HG03064 (cell line): ENCODE measurements around the gene SGTA.
"Not testable (repeated sequence)": the region's sequence is repeated elsewhere in the genome, so short reads cannot be mapped to it uniquely, and the experiment has no call there.

Source experiments
- ATAC-seq: cut with Tn5 transposase; IDR thresholded peaks from one replicate; pipeline ENCODE4 v1.9.1; 2021; ENCODE audit warnings: low read depth; ENCODE audit not compliant: unreplicated experiment

SGTA gene, protein sequence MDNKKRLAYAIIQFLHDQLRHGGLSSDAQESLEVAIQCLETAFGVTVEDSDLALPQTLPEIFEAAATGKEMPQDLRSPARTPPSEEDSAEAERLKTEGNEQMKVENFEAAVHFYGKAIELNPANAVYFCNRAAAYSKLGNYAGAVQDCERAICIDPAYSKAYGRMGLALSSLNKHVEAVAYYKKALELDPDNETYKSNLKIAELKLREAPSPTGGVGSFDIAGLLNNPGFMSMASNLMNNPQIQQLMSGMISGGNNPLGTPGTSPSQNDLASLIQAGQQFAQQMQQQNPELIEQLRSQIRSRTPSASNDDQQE

GRCh38 chr19:2782936-2783780, at the start of gene SGTA:
Gene SGTA, minus strand, starts transcription at chr19:2783273. Its CDS starts 14,205 bp downstream, at chr19:2769068.
- peak; percentile 72 for ATAC-seq

- no peak for ATAC-seq
Measured at GRCh38 chr19:2827840-2828489, 44.9 kb upstream of the SGTA start.

DNA sequence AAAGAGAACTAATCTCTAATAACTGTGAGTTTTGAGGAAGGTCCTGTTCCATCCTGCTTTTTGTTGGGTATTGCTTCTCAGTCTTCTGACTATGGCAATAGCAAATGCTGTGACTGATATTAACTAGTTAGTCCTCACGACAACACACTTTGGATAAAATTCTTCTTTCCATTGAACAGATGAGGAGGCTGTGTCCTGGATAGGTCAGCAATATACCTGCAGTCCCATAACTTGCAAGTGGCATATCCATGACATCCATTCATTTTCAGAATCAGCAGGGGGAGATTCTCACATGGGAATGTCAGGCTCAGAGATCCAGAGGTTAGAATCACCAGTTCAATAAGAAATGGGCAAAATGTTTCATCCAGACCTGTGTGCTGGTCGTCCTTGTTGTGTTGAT, 43.9 kb upstream of the SGTA start:
- no peak for ATAC-seq

DNA sequence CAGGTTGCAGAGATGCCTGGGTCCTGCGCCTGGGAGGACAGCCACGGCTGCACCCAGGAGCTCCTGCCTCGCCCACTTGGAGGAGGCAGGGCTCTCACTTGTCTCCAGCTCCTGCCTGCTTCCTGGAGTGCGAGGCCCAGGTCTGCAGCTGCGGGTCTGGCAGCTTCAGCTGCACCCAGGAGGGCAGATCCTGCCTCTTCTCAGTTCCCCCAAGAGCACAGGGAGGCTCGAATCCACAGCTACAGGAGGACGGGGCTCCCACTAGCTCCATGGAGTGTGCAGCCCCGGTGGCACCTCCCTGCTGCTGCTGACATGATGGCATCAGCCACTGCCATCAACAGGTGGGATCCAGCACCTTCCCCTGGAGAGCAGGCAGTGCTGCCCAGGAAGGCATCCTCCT, 41.1 kb upstream of the SGTA start:
- no peak for ATAC-seq

- ATAC-seq: no peak
Measured at GRCh38 chr19:2823646-2824045, 40.6 kb upstream of the SGTA start.

DNA sequence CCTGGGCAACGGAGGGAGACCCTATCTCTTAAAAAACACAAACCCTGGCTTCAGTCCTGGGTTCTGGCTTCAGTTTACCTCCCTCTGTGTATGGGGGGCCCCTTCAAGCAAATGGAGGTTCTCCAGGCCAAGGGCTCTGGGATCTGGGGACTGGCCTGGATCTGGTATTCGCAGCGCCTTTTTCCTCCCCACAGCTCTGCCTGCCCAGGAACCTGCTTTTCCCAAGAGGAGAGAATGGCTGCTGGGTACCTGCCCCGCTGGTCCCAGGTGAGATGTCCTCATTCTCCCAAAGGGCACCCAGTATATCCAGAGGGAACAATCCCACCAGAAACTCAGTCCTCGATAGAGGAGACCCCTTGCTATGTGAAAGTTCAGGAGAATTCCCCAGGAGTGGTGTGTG, 39.8 kb upstream of the SGTA start:
- no peak for ATAC-seq

DNA sequence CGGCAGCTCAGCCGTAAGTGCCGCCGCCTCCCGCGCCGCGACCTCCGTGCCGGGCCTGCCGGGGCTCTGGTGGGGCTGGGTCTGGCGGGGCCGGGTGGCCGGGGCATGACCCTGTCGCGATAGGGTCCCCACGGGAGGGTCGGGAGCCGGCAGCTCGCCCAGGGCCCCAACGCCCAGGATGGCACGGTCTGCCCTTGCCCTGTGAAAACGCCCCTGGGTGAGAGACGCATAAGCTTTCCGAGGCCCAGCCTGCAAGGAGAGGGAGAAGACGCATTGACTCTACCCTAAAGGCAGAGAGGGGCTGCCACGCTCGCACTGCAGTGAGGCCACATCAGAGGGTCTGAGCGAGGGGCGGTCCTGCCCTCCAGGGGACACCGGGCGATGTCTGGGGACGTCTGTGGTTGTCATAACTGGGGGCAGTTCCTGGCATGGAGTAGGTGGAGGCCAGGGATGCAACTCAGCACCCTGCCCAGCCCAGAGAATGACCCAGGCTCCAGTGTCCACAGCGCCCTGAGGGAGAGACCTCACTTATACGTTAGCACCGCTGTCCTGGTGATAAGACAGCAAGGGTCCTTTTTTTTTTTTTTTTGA, 37.1 kb upstream of the SGTA start:
- ATAC-seq: no peak

DNA sequence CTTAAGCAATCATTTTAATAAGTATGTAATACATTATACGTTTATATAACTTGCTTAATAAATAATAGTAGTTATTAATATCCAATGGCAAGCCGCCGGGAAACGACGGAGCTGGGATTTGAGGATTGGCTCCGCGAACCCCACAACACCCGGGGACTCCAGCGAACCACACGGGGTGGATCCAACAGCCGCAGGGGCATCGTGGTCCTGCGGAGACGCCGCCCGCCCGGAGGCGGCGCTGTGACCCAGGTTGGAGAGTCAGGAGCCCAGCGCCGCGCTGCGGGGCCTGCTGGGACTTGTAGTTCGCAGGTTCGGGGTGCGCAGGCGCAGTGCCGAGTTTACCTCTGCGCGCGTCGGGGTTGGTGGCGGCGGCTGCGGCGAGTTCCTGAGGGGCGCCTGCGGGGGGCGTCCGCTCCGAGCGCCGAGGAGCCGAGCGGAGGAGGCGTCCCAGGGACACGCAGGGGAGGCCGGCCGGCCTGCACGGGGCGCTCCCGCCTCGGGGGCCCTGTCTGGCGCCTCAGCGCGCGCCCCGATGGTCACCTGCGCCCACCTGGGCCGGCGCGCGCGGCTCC, 36.6 kb upstream of the SGTA start, which contains the start of gene ZNF554:
Gene ZNF554 (plus strand): TSS at position 329 of the 572 bp plus-strand sequence. CDS start 204 bp downstream, at position 533.
- no peak for ATAC-seq

- not testable (repeated sequence) for ATAC-seq
Measured at GRCh38 chr19:2817237-2817829, 34.3 kb upstream of the SGTA start.

GRCh38 chr19:2816641-2817040, 33.6 kb upstream of the SGTA start:
- no peak for ATAC-seq

GRCh38 chr19:2815923-2816322, 32.9 kb upstream of the SGTA start:
- no peak for ATAC-seq

GRCh38 chr19:2815191-2815614, 32.1 kb upstream of the SGTA start:
- no peak for ATAC-seq

DNA sequence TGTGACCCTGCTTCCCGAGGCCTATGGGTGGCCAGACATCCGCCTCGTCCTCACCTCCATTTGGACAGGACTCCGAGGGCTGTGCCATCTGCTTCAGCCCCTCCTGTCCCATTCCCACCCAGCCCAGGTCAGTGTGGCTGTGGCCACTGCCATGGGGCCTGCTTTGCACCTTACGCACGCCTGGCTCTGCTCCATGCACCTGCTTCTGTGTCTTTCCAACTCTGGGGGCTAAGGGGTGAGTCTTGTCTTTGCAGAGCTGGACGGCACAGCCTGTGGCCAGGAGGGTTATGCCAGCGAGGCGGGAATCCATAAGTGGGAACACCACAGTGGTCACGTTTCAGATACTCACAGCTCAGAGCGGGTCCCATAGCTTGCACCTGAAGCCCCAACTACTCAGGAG, 31.4 kb upstream of the SGTA start:
- no peak for ATAC-seq

- ATAC-seq: no peak
Measured at GRCh38 chr19:2813235-2814160, 30.4 kb upstream of the SGTA start.

DNA sequence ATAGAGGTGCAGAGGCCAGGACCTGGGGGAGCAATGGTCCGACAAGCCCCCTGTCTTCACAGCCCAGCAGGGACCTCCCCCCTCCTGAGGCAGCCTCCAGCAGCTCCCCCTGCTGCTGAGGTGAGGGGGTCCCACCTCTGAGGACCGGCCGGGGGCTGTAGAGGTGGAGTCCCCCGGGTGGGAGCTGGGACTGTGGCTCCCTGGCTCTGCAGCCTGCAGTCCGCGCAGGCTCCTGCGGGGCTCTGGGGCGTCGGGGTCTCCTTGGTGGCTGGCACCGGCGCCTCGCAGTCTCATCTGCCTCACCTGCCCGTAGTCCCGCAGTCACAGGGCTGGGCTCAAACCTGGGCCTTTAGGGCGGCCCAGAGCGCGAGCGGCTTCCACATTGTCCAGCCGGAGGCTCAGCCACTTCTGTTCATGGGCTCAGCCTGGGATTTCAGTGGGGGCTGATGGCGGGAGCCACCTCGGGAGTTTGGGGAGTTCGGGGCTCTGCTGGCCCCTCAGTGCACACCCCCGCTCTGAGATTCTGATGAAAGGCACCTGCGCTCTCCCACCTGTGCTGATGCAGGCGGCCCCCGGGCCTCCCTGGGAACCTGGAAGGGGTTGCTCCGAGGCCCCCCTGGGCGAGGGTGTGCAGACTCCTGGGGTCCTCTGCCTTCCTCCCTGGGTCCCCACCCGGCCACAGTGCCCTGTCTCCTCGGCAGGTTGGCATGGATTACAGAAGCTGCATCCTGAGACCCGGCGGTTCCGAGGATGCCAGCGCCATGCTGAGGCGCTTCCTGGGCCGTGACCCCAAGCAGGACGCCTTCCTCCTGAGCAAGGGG, 29.6 kb upstream of the SGTA start:
- no peak for ATAC-seq

DNA sequence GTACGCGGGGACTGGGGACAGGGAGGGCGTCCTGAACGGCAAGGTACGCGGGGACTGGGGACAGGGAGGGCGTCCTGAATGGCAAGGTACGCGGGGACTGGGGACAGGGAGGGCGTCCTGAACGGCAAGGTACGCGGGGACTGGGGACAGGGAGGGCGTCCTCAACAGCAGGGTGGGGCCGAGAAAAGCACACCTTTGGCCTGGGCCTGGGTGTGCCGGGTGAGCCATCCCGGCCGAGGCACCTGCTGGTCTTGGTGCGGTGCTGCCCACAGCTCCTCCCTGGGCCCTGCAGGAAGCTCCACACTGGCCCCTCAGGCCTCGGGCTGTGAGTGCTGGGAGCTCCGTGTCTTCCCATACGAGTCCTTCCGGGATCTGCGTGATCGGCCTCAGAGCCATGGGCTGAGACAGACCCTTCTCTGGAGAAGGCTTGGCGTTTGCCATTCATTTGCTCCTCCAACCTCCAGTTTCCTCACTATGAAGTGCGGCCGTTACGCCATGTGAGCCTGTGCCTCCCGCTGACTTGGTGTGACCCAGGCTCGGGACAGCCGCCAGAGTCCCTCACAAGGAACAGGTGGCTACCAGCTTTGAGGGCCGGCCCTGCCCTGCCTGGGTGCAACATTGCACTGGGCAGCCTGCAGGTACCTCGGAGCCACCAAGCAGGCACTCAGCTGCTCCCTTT, 28.8 kb upstream of the SGTA start:
- ATAC-seq: no peak

GRCh38 chr19:2811221-2811722, 28.2 kb upstream of the SGTA start:
- ATAC-seq: no peak
